ENCODE data around the gene BAK1. TPM values are rescaled to one million over a fixed set of nuclear protein-coding genes. Genes with fewer than 3 reads are reported as not detected.
A peak's percentile ranks its signal among the peaks of the same experiment; 100 is the strongest.

BAK1 gene
- polyA plus RNA-seq, 1 experiment = 24.5 TPM

GRCh38 chr6:33586108-33586640, 6.1 kb upstream of the BAK1 start:
- TF ChIP-seq, protein P1, sequence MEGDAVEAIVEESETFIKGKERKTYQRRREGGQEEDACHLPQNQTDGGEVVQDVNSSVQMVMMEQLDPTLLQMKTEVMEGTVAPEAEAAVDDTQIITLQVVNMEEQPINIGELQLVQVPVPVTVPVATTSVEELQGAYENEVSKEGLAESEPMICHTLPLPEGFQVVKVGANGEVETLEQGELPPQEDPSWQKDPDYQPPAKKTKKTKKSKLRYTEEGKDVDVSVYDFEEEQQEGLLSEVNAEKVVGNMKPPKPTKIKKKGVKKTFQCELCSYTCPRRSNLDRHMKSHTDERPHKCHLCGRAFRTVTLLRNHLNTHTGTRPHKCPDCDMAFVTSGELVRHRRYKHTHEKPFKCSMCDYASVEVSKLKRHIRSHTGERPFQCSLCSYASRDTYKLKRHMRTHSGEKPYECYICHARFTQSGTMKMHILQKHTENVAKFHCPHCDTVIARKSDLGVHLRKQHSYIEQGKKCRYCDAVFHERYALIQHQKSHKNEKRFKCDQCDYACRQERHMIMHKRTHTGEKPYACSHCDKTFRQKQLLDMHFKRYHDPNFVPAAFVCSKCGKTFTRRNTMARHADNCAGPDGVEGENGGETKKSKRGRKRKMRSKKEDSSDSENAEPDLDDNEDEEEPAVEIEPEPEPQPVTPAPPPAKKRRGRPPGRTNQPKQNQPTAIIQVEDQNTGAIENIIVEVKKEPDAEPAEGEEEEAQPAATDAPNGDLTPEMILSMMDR (IDR thresholded peaks at IDR 0.05; ENCODE audit: insufficient read depth, low read depth, low read length) = no peak
- CTCF ChIA-PET = interaction anchor here (0.7 to 17.2 kb wide), 24 partner anchors 9 to 569 kb away, joined by 3 to 335 read pairs (median 4); partner anchors contain the start of genes ITPR3 and UQCC2
- no peak for DNase-seq (ENCODE audit: low read depth)
- no peak overlapping the region for H3K4me3 ChIP-seq (ENCODE audit: low read depth, low read length)
- H3K36me3 ChIP-seq (ENCODE audit: control insufficient read depth, insufficient read depth, low read length) = no peaks in the 10 kb centered on the region
- POLR2A ChIA-PET = no interaction called here
- H3K27me3 ChIP-seq (ENCODE audit: control insufficient read depth, insufficient read depth, low read length) = no peaks in the 10 kb centered on the region

DNA sequence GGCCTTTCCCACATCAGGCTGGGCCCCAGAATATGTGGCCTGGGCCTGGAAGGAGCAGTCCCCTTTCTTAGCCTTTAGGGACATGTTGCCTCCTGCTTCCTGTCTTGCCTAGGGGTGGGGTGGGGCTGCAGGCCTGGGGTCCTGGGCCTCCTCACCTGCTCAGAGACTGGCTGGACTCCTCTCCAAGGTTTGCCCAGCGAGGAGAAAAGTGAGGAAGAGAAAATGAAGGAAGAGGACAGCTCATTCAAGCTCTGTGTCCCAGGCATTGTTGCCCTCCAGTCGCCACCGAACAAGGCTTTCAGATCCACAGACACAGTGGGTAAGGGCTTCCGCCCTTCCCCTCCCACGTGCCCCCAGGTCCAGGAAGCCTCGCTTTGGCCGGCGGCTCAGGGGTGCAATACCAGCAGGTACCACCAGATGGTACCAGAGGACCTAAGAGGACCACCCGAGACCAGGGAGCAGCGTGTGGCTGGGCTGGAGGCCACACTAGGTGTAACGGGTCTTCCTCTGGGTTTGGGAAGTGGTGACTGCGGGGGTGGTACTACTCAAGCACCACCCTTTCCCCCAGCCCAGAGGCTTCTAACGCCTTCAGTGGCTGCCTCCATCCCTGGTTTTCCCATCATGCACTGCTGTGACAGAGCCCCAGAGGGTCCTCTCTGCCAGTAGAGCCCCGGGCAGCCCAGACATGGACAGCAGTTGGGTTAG, 5.5 kb upstream of the BAK1 start:
- no peak for DNase-seq (ENCODE audit: low read depth)
- CTCF ChIA-PET = interaction anchor here (0.8 to 17.2 kb wide), 24 partner anchors 9 to 570 kb away, joined by 3 to 335 read pairs (median 5); partner anchors contain the start of genes ITPR3 and UQCC2
- Histone ChIP-seq H3K27me3 (ENCODE audit: control insufficient read depth, insufficient read depth, low read length) (no peaks in the 10 kb centered on the region), H3K4me3 (ENCODE audit: low read depth, low read length) (no peak overlapping the region), H3K36me3 (ENCODE audit: control insufficient read depth, insufficient read depth, low read length) (no peaks in the 10 kb centered on the region)
- TF ChIP-seq, protein P1 (IDR thresholded peaks at IDR 0.05; ENCODE audit: insufficient read depth, low read depth, low read length) = peak; percentile 97
- POLR2A ChIA-PET = no interaction called here

- CTCF ChIA-PET = interaction anchor here (0.5 to 17.2 kb wide), 20 partner anchors 10 to 569 kb away, joined by 3 to 335 read pairs (median 4); partner anchors contain the start of genes ITPR3 and UQCC2
- no peak for DNase-seq (ENCODE audit: low read depth)
- TF ChIP-seq, protein P1 (IDR thresholded peaks at IDR 0.05; ENCODE audit: insufficient read depth, low read depth, low read length) = no peak
These were observed 4.8 kb upstream of the BAK1 start for GRCh38 chr6:33584700-33585402.

DNA sequence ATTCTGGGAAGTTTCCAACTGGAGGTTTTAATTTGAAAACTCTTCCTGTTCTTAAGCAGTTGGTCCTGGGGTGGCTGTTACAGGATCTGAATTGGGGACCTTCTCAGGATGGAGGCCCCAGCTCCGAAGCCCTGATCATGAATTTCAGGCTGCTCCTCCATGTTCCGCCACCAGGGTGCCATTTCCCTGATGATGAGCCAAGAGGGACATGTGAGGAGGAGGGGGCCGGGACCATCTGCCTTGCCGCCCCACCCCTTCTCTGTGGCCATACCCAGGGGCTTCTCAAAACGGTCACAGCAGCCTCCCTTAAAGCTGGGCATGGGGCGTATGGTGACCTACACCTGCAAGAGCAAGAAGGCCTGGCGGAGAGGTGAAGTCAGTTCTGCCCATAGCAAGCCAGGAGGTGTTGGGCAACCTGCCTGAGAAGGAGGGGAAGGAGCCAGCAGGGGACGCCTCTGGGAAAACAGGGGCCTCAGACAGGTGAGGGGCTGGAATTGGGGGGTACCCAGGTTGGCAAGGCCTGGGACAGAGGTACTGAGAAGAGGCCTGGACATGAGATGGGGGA, 3.6 kb upstream of the BAK1 start:
- CTCF ChIA-PET = interaction anchor here (0.5 to 17.2 kb wide), 12 partner anchors 11 to 1099 kb away, joined by 3 to 335 read pairs (median 4); partner anchors contain the start of genes ITPR3 and UQCC2

More at GRCh38 chr6:33584700-33585402, 4.8 kb upstream of the BAK1 start:
- Histone ChIP-seq H3K27me3 (ENCODE audit: control insufficient read depth, insufficient read depth, low read length) (no peaks in the 10 kb centered on the region), H3K36me3 (ENCODE audit: control insufficient read depth, insufficient read depth, low read length) (no peaks in the 10 kb centered on the region), H3K4me3 (ENCODE audit: low read depth, low read length) (no peak overlapping the region)
- POLR2A ChIA-PET = no interaction called here

More for the DNA sequence above, 3.6 kb upstream of the BAK1 start:
- Histone ChIP-seq H3K36me3 (ENCODE audit: control insufficient read depth, insufficient read depth, low read length) (no peaks in the 10 kb centered on the region), H3K27me3 (ENCODE audit: control insufficient read depth, insufficient read depth, low read length) (no peaks in the 10 kb centered on the region), H3K4me3 (ENCODE audit: low read depth, low read length) (no peak overlapping the region)
- TF ChIP-seq, protein P1 (IDR thresholded peaks at IDR 0.05; ENCODE audit: insufficient read depth, low read depth, low read length) = peak; percentile 43
- POLR2A ChIA-PET = no interaction called here
- DNase-seq (ENCODE audit: low read depth) = no peak

All from BJ (cell line).